ENCODE measurements around the gene TRAPPC4.
"Not testable (repeated sequence)": the region's sequence is repeated elsewhere in the genome, so short reads cannot be mapped to it uniquely, and the experiment has no call there.

Gene TRAPPC4

DNA sequence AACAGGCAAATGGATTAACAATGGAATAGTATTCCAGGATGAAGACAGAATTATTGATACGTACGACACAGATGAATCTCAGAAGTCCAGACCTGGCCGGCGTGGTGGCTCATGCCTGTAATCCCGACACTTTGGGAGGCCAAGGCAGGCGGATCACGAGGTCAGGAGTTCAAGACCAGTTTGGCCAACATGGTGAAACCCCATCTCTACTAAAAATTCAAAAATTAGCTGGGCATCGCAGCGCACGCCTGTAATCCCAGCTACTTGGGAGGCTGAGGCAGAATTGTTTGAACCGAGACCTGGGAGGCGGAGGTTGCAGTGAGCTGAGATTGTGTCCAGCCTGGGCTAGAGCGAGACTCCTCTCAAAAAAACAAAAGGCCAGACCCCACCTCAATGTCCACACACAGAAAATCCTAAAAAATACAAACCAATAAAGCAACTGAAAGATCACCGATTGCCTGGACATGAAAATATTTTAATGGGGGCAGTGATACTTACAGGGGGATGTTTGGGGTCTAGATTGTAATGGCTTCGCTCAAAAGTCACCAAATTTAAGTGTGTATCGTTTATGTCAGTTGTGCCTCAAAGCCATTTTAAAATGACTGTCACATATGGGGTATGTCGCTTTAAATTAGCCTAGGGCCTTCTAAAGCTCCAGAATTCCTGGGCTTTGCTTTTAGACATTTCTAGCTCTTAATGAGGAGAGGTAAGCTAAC, 4.2 kb upstream of the TRAPPC4 start:
- DNase-seq (ENCODE audit: low spot score), result no peak

DNA sequence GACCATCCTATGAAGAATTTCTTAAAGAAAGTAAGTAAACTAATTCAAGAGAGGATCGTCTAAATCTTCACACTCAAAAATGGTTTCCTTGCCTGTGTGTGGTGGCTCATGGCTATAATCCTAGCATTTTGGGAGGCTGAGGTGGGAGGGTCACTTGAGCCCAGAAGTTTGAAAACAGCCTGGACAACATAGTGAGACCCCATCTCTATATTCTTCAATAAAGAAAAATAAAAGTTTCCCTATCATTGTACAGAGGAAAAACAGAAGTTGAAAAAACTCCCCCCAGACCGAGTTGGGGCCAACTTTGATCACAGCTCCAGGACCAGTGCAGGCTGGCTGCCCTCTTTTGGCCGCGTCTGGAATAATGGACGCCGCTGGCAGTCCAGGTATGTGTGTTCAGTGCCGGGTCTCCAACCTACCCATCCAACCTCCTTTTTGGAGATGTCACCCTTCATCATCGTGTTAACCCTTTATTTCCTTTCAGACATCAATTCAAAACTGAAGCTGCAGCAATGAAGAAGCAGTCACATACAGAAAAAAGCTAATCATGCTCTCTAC, 3.4 kb upstream of the TRAPPC4 start:
- DNase-seq (ENCODE audit: low spot score), result no peak

DNA sequence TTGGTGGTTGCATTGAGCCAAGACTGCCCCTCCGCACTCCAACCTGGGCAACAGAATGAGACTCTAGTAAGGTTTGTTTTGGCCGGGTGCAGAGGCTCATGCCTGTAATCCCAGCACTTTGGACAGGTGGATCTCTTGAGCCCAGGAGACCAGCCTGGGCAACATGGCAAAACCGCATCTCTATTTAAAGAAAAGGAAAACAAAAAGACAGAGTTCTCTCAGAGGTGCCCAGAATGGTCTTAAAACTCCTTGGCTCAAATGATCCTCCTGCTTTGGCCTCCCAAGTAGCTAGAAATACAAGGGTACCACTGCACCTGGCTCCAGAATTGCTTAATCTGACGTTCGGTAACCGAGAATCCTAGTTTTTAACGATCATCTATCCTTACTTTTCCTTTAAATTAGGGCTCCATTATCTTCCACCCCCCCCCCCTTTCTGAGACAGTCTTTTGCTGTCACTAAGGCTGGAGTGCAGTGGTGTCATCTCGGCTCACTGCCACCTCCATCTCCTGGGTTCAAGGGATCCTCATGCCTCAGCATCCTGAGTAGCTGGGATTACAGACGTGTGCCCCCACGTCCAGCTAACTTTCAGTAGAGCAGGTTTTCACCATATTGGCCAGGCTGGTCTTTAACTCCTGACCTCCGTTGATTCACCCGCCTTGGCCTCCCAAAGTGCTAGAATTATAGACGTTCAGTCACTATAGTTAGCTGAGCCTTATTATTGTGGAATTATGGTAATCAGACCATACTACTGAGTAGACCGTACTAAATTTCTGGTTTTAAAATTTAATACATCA, 2.2 kb upstream of the TRAPPC4 start:
- DNase-seq (ENCODE audit: low spot score), result no peak

DNA sequence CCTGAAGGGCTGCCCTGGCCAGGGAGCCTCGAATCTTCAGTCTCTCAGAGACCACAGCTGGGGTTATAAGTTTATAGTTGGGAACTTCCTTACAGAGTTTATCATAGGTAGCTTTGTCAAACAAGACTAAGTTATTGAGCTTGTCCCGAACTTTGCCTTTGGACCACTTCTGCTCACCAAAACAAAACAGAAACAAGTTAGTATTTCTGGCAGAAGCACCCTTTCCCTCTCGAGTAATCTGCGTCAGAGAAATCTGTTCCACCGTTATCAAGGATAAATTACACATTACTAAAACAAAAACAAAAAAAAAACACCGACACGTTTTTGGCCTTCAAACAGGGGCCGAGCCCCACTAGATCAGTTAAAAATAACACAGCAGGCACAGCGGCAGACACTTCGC, 1.2 kb upstream of the TRAPPC4 start:
- not testable (repeated sequence) for DNase-seq (ENCODE audit: low spot score)

DNA sequence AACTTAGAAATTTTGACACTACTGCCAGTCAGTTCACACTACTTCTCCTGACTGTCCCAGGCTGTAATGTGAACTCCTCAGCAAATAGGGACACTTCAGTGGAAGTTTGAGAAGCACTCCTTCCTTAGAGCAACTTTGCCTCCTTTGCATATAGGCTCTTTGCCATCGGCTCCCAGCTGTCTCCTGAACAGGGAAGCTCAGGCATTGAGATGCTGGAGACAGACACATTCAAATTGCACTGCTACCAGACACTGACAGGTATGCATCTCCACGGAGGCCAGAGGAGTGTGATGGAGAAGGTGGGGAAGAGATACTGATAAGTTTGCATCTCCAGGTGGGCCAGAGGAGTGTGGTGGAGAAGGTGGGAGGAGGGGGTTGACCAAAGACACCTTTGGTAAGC, 1.4 kb downstream of the TRAPPC4 start:
- DNase-seq (ENCODE audit: low spot score), result no peak

DNA sequence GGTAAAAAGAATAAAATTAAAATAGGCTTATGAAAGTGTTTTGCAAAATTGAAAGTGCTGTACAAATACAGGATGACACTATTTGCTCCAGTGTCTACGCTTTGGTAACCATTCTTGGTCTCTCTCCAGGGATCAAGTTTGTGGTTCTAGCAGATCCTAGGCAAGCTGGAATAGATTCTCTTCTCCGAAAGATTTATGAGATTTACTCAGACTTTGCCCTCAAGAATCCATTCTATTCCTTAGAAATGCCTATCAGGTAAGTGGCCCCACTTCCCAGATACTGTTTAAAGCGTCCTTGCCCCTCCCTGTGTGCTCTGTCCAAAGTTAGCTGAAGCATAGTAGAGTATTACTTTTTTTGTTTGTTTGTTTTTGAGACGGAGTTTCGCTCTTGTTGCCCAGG, 3.1 kb downstream of the TRAPPC4 start:
- DNase-seq (ENCODE audit: low spot score), result no peak

DNA sequence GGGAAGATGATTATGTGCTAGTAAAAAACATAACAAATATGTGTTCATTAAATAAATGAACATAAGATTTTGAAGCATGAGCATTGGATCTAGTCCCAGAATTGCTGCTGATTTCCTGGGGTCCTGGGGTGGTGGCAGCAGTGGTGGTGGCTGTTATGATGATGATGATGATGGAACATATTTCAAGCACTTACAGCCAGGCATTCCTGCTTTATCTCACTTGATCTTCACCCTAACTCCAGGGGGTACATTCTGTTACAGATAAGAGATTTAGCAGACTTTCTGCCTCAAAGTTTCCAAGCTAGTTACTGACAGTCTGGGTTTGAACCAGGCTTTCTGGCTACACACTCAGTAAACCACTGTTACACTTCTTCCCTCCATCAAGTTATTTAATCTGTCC, 5.2 kb downstream of the TRAPPC4 start:
- no peak for DNase-seq (ENCODE audit: low spot score)

DNA sequence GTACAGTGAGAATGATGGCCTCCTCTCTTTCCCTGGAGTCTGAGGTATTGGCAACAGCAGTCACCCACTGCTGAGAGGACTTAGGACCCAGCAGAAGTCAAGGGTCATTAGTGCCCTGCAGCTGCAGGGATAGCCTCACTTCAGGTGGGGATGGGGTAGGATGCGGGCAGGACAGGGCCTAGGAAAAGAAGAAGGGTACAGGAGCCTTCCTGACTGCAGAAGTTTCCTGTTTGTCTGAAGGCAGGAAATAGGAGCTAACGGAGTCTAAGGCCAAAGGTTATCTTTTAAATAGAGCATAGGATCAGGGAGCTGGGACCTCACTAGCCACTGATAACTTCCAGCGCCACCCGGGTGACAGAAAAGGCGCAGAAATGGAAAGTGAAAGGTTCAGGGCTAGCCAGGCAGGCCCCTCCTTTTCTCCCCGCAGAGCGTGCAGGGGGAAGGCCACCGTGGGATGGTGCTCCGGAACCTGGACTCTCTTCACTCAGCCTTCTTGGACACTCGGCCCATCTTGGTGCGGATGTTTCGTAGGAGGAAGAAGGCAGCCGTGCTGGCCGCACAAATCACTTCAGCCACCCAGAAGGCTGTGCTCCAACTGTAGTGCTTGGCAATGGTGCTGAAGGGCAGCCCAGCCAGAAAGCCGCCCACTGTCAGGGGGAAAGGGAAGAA, 6.0 kb downstream of the TRAPPC4 start:
- DNase-seq (ENCODE audit: low spot score), result no peak

DNA sequence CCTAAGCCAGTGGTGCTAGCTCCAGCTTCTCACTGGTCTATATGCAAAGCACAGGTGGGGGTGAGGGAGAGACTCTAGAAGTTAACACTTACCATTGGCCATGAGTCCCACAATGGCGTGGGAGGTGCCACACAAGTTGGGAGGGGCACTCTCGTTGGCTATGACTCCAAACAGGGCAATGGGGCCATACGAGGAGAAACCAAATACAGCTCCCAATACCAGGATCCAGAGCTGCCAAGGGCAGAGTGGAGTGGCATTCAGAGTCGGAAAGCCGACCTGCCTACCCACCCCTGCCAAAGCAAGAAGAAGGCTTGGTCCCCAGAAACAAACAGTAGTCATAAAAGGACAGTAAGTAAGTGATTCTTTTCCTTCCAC, 6.5 kb downstream of the TRAPPC4 start:
- no peak for DNase-seq (ENCODE audit: low spot score)

DNA sequence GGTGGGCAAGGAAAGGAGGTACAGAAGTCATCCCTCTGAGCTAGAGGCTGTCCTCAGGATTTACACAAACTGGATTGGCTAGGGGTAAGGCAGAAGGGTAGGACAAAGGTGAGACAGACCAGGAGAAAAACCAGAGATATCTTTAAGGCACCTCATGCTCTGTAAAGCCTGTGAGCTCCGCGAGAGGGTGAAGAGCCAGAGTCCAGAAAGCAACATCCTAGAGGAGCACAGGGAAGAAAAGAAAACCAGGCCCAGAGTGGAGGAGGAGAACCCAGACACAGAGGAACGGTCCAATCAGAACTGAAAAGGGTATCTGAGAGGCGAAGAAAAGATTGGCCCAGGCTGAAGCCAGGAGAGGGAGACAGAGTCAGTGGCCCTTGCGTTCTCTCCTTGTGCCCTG, 7.0 kb downstream of the TRAPPC4 start:
- DNase-seq (ENCODE audit: low spot score), result no peak

DNA sequence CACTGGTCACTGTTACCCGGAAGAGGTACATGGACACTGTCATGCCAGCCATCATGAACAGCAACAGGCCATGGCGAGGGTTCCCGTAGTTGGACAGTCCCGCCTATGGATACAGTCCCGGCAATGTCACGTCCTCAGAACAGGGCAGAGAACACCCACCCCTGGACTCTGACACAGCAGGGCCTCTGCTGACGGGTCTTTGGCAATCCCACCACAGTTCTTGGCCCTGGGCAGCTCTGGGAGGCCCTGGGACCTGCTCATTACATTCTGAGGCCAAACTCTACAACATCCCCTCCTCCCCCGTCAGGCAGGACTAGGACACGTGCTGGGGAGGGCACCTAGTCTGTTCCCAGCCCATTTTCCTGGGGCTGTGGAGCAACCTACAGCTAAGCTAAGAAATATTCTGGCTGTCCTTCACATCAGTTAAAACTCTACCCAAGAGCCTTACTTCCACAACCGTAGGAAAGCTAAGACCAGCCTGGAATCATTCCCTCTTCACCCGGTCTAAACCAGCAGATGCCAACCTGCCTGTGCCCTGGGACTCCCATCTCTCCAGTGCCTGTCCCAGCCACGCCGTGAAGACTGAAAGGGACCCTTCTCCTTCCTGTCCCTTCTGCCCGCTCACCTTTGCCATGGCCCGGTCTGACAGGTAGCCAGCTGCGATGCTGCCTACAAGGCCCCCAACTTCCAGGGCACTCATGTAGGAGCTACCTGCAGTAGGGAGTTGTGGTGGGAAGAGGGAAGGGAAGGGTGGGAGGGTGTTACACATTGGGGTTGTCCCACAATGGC, 7.6 kb downstream of the TRAPPC4 start:
- no peak for DNase-seq (ENCODE audit: low spot score)

DNA sequence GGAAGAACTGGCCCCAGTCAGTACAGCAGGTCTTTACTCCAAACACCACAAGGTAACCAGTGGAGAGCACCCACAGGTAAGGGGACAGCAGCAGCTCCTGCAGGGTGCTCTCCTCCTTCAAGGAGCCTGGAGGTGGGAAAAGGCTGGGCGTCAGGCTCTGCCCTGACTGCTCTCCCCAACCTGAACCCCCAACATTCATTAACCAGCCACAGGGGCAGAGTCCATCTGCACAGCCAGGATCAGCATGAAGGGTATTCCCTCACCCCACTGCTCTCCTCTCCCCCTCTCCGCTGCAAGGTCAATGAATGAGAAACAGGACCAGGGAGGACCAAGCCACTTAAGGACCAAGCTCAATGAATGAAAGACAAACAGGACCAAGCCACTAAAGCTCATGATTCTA, 8.4 kb downstream of the TRAPPC4 start:
- no peak for DNase-seq (ENCODE audit: low spot score)

DNA sequence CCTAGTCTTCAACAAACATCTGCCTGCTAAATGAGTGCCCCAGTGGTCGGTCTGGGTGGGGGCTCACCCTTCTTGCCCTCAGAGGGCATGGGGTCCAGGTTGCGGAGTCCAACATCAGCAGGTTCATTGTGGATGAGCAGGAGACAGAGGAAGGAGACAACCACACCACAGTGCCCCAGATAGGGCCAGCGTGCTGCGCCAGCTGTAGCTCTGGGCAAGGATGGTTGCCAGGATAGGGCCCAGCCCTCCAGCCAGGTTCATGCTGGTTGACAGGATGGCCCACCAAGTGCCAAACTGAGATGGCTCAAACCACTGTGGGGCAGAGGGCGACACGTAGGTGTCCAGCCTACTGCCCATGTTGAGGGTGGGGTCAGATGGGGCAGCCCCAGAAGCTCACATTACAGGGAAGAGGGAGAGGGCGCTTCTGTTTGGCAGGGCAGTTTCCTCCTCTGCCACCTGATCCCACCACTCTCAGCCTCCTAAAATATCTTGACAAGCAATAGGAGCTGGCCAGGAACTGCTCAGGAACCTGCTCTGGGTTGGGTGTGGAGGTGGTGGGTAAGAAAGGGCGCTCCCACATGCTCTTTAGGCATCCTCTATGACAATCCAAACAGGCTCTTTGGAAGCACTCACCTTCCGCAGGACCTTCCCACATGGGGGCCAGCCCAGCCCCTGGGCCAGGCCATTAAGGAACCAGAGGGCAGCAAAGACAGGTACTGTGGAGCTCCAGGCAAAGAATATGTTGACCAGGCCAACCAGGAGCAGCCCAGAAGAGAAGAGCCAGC, 9.2 kb downstream of the TRAPPC4 start:
- no peak for DNase-seq (ENCODE audit: low spot score)

DNA sequence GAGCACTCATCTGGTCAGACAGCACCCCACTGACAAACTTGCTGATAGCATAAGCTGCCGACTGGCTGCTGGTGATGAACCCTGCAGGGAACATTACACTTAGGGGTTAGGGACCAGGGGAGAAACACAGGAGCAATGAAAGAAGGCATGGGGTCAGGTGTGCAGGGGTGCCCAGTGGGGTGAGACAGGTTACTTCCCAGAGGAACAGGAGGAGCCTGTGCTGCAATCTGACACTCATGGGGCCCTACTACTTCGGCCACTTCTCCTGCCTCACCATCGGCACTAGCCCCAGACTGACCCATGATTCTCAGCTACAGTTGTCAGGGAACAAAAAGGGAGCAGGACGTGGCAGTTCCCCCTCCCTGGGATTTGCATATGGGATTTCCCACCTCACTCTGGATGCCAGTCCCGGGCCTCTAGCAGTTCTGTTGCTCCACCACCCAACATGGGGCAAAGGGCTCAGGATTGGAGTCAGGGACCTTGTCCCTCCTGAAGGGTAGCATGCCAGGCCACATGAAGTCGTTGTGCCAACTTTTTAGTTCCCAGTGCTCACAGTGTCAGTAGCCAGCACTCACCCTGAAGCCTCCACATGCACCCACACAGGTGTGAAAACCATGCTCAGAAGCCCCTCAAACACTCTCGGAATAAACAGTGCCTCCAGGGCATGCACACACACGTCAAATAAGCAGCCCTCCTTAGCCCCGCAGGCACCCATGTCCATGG, 9.9 kb downstream of the TRAPPC4 start:
- DNase-seq (ENCODE audit: low spot score), result no peak

DNA sequence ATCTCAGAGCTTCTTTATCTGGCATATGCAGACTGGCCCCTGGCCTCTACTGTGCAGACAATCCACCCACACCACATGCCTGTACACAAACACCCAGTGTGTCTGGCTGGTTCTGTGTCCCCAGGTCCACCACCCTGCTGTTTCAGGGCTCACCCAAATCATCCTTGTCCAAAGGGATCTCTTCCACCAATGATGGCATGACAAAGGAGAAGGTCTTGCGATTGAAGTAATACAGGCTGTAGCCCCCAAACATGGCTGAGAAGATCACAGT, 10.4 kb downstream of the TRAPPC4 start:
- DNase-seq (ENCODE audit: low spot score), result no peak

DNA sequence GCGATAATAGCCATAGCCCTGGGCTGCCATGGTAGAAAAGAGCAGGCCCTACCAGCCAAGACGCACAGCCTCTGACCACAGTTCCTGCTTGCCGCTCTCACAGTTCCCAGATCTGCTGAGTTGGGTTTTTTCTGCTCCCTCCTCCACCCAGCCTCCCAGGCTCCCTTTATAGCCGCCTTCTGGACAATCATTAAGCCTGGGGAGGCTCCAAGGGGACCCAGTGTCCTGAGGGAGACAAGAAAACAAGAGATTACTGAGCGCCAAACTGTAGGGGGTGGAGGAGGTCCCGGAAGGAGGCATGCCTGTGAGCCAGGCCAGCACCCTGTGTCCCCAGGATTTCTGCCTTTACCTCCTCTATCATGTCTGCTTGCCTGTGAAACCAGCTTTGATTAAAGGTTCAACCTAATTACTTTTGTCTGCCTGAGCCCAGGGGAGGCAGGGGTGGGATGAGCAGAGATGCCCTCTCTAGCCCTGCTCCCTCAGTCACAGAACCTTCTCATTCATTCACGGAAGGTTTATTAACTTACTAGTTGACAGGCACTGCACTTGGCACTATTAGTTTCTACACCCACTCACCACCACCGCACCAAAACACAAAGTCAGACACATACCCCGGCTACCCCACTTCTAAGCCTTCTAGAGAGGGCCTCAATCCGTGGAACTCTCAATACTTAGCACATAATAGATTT, 10.9 kb downstream of the TRAPPC4 start:
- DNase-seq (ENCODE audit: low spot score), result peak; percentile 53

DNA sequence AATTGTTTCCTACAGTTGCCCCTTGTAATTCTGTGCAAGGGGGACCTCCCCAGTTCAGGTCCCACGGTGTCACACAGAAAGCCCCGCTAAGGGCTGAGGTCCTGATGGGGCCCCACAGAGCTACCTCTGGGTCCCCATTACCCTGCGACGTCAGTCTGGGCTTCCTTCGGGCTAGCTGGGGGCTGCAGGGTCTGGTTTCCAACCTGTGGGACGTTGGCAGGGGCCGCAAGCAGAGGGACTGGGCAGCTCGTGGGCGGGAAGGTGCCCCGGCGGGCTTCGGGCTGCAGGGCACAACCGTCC, 11.4 kb downstream of the TRAPPC4 start:
- DNase-seq (ENCODE audit: low spot score), result no peak

DNA sequence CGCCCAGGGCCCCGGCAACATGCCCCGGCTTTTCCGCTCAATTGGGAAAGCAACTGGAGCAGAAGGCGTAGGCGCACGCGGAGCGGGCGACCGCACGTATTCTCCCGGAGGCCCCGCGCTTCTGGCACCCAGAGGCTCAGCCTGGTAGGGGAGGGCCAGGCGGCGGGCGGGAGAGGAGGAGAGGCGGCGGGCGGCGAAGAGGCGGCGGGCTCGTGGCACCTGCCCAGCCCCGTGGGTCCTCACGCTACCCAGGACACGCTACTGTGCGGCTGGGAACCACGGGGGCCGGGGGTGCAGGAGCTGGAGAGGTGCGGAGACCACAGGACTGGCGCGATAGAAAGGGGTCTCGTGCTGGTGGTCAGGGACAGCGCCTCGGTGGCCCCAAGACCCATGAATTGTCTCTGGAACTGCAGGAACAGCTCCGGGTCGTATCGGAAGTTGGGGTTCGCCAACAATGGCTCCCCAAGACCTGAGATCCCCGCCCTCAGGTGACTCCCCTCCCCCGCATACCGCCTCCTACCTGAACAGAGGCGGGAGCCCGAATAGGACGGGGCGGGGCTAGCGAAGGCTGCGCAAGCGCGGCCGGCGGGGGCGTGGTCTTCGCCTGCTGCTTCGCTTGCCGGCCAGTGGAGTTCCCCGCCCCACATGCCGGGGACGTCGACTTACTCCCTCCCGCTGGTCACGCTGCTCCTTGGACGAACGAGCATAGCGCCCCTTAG, 11.9 kb downstream of the TRAPPC4 start, which contains the start of gene SLC37A4:
TSS of gene SLC37A4 (minus strand) at position 549 of the 719 bp plus-strand sequence.
- DNase-seq (ENCODE audit: low spot score), result peak; percentile 98

DNA sequence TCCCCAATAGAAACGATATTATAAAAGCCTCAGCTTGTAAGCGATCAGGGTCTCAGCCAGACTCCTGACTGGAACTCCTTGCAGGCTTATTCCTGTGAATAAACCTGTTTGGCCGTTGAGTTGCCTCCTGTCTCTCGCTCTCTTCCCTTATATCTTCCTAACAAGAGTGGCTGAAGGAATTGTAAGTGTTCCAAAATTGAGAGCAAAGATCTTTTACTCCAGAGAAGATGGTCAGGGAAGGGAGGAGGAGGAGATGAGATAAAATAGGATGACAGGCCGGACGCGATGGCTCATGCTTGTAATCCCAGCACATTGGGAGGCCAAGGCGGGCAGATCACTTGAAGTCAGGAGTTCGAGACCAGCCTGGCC, 13.3 kb downstream of the TRAPPC4 start:
- no peak for DNase-seq (ENCODE audit: low spot score)

DNA sequence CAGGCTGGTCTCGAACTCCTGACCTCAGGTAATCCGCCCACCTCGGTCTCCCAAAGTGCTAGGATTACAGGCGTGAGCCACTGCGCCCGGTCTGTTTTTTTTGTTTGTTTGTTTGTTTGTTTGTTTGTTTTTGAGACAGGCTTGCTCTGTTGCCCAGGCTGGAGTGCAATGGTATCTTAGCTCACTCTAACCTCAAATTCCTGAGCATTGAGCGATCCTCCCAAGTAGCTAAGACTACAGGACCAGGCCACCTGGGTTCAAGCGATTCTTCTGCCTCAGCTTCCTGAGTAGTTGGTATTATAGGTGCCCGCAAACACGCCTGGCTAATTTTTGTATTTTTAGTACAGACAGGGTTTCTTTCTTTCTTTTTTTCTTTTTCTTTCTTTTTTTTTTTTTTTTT, 14.9 kb downstream of the TRAPPC4 start:
- DNase-seq (ENCODE audit: low spot score), result not testable (repeated sequence)

All from ecto neural progenitor cell (in vitro differentiated cells).